Myocyte (in vitro differentiated cells): ENCODE results near the gene XG. TPM values are rescaled to one million over a fixed set of nuclear protein-coding genes. Genes with fewer than 3 reads are reported as not detected.

Source experiments
- DNase-seq: peaks from one replicate; pipeline ENCODE4 v3.0.0-alpha.2; 2012; ENCODE audit warnings: low read depth
- total RNA-seq: library from RNA; depleted of rRNA; stranded (reverse); fragments of >200 nt; gene quantifications from 2 replicates; pipeline ENCODE4 v1.2.3, GENCODE V29; 2014

The XG gene
- total RNA-seq, 1 donor from 2014 or later, result 0.27 TPM

GRCh38 chrX:2819345-2820135 is 67.7 kb downstream of the XG start:
- DNase-seq, result peak; percentile 42

GRCh38 chrX:2820136-2820771 is 68.4 kb downstream of the XG start:
- DNase-seq, result peak; percentile 68

- DNase-seq, result no peak
Observed at GRCh38 chrX:2823795-2824386, 72.1 kb downstream of the XG start.

- no peak for DNase-seq
Observed at GRCh38 chrX:2824886-2825285, 73.0 kb downstream of the XG start.

- DNase-seq, result no peak
Observed at GRCh38 chrX:2828344-2828958, 76.6 kb downstream of the XG start, which contains the start of gene GYG2. Gene GYG2, plus strand, starts transcription at chrX:2828930. Its CDS starts 1,259 bp downstream, at chrX:2830189.

GRCh38 chrX:2828959-2829411 is 77.1 kb downstream of the XG start:
- no peak for DNase-seq

- DNase-seq, result no peak
Observed at GRCh38 chrX:2829469-2830246, 77.8 kb downstream of the XG start.

GRCh38 chrX:2831471-2832228 is 79.8 kb downstream of the XG start:
- DNase-seq, result no peak

- DNase-seq, result no peak
Observed at GRCh38 chrX:2837961-2838360, 86.1 kb downstream of the XG start.

GRCh38 chrX:2840961-2841360 is 89.1 kb downstream of the XG start:
- DNase-seq, result no peak

- DNase-seq, result peak; percentile 75
Observed at GRCh38 chrX:2841537-2841936, 89.7 kb downstream of the XG start.

- DNase-seq, result no peak
Observed at GRCh38 chrX:2846992-2847391, 95.2 kb downstream of the XG start.

- peak; percentile 64 for DNase-seq
Observed at GRCh38 chrX:2848871-2849301, 97.0 kb downstream of the XG start.

GRCh38 chrX:2854918-2855317 is 103.1 kb downstream of the XG start:
- no peak for DNase-seq

GRCh38 chrX:2855761-2856160 is 103.9 kb downstream of the XG start:
- DNase-seq, result no peak

GRCh38 chrX:2857566-2857965 is 105.7 kb downstream of the XG start:
- no peak for DNase-seq

GRCh38 chrX:2859197-2859797 is 107.5 kb downstream of the XG start:
- DNase-seq, result no peak

GRCh38 chrX:2862404-2862803 is 110.6 kb downstream of the XG start:
- no peak for DNase-seq

GRCh38 chrX:2863646-2864045 is 111.8 kb downstream of the XG start:
- no peak for DNase-seq
